ENCODE results near the gene SUSD1.

GRCh38 chr9:112047538-112048066 is 127.5 kb downstream of the SUSD1 start:
- no peak for TF ChIP-seq NFXL1 (CRISPR knock-in tag; IDR thresholded peaks at IDR 0.05)
- TF ChIP-seq E2F5 (CRISPR knock-in tag; IDR thresholded peaks at IDR 0.05), result no peak
- TF ChIP-seq CLOCK (CRISPR knock-in tag; IDR thresholded peaks at IDR 0.05; ENCODE audit: borderline replicate concordance), result no peak
- TF ChIP-seq FOS (IDR thresholded peaks at IDR 0.05; ENCODE audit: extremely low read depth, insufficient read length), result no peak
- TF ChIP-seq EZH2 (IDR thresholded peaks at IDR 0.05; ENCODE audit: borderline replicate concordance, low read depth, low read length), result no peak
- TF ChIP-seq RFX5 (IDR thresholded peaks at IDR 0.05; ENCODE audit: low read depth, low read length), result no peak
- no peak for TF ChIP-seq HNRNPLL (IDR thresholded peaks at IDR 0.05; ENCODE audit: low read depth, low read length, poor library complexity, severe bottlenecking)
- no peak for TF ChIP-seq UBTF (IDR thresholded peaks at IDR 0.05; ENCODE audit: borderline replicate concordance in 1 of 2, low read depth in 2 of 2, low read length in 2 of 2)
- no peak for TF ChIP-seq CTCF (IDR thresholded peaks at IDR 0.05 in 2 of 3, conservative IDR thresholded peaks at IDR 0.05 in 1 of 3; ENCODE audit: insufficient read depth in 2 of 3, low read depth in 1 of 3, low read length in 3 of 3)
- TF ChIP-seq SMAD3 (CRISPR knock-in tag; conservative IDR thresholded peaks at IDR 0.05), result no peak
- TF ChIP-seq RERE (CRISPR knock-in tag; IDR thresholded peaks at IDR 0.05; ENCODE audit: borderline replicate concordance), result no peak

Data from K562 (cell line).